ELR (cell line): ENCODE measurements around the gene PLA2G2A.
A peak's percentile ranks its signal among the peaks of the same experiment; 100 is the strongest.
"Not testable (repeated sequence)": the region's sequence is repeated elsewhere in the genome, so short reads cannot be mapped to it uniquely, and the experiment has no call there.

Source experiments
- DNase-seq: peaks from one replicate; pipeline ENCODE4 v3.0.0-alpha.2; 2015; ENCODE audit warnings: low read depth

PLA2G2A gene, protein sequence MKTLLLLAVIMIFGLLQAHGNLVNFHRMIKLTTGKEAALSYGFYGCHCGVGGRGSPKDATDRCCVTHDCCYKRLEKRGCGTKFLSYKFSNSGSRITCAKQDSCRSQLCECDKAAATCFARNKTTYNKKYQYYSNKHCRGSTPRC

DNA sequence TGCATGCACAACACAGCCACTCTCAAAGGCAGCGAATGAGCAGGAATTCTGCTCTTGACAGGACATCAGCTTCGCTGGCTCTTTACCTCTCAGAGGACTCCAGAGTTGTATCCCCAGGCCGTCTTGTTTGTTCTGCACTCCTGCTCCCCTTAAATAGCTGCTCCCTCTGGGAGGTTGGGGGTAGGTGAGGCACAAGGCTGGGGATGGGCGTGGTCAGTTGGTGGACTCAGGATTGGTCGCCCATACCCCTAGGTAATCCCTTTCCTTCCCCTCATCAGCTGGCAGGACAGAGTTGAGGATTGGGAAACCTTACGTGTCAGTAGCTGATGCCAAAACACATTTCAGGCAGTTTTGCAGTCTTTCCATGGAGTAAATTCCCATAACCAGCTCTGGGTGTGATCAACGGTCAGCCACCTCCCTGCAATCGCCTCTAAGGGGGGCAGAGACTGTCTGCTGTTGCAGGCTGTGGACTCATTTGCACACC is at the start of gene PLA2G2A:
Gene PLA2G2A (minus strand): TSS at position 125 of the 484 bp plus-strand sequence. CDS start 845 bp downstream, outside the sequence.
- DNase-seq, result no peak

DNA sequence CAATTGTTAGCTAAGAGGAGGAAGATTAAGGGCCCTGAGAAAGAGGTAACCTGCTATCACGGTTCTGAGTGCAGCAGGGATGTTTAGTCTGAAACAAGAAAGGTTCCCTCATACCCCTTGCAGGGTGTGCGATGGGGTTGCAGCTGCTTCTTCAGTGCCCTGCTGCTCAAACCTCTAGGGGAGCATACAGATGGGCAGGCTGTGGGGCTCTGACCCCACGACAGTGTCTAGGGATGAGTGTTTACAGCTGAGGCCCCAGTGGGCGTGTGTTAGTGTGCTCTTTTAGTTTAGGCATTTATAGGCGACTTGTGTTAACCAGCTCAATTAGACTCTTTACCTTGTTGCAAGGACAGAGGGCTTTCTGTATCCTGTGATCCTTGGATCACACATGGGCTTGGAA is 49.3 kb upstream of the PLA2G2A start:
- no peak for DNase-seq

DNA sequence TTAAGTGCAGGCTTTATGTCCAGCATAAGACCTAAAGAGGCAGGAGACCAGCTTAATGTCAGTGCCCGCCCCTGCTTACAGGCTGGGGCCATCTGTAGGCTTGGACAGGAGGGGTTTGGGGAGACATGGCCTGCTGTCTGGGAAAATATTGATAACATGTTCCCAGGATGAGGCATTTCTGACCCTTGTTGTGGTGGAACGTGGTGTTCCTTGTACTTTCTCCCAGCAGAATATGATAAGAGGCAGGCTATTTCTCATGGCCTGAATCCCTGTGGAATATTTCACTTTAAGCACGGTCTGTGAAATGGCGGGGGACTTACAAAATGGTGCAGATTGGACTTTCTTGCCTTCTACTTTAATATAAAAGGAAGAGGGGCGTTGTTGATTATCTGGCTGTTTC is 48.7 kb upstream of the PLA2G2A start:
- no peak for DNase-seq

DNA sequence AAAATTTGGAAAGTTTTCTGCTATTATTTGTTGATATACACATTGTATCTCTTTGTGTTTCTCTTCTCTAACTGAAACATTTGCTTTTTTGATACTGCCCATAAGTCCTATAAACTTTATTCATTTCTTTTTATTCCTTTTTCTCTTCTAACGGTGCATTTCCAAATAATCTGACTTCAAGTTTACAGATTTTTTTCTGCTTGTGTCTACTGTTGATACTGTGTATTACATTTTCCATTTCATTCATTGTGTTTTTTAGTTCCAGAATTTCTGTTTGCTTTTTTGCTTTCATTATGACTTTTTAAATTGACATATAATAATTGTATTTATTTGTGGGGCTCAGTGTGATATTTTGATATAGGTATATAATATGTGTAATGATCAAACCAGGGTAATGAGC is 38.3 kb upstream of the PLA2G2A start:
- no peak for DNase-seq

DNA sequence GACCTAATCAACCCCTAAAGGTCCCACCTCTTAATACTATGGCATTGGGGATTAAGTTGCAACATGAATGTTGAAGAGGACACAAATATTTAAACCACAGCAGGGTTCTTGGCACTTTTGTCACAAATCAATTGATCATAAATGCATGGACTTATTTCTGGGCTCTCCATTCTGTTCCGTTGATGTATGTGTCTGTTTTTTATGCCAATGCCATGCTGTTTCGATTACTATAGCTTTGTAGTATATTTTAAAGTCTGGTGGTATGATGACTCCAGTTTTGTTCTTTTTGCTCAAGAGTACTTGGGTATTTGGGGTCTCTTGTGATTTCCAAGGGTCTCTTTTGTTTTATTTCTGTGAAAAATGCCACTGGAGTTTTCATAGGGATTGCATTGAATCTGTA is 34.7 kb upstream of the PLA2G2A start:
- DNase-seq, result no peak

DNA sequence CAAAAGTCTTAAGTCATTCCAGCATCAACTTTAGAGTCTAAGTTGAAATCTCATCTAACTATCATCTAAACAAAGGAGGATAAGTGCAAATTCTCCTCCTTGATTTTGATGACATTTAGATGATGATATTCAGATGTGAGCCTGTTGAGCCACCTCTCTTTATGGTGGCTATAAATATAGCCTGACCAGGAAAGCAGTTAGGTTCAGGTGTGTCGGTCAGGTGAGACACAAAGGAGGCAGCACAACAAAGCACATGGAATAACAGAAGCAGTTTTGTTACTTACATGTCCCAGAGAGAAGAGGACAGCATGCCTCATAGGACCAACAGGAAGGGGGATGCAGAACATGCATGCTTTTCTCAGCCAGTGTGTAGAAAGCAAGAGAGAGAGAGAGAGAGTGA is 30.6 kb upstream of the PLA2G2A start:
- no peak for DNase-seq

DNA sequence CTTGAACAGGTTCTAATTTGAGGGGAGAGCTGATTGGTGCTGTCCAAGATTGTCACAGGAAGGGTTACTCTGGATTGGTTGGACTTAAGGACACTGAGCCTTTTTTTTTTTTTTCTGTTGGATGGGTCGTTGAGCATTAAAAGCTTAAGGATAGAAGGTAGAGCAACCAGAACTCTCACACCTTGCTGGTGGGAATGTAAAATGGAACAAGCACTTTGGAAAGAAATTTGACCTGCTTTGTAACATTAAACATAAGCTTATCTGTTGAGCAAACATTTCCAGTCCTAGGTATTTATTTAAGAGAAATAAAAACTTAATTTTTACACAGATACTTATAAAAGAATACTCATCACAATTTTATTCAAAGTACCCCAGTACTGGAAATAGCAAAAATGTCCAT is 29.8 kb upstream of the PLA2G2A start:
- DNase-seq, result no peak

DNA sequence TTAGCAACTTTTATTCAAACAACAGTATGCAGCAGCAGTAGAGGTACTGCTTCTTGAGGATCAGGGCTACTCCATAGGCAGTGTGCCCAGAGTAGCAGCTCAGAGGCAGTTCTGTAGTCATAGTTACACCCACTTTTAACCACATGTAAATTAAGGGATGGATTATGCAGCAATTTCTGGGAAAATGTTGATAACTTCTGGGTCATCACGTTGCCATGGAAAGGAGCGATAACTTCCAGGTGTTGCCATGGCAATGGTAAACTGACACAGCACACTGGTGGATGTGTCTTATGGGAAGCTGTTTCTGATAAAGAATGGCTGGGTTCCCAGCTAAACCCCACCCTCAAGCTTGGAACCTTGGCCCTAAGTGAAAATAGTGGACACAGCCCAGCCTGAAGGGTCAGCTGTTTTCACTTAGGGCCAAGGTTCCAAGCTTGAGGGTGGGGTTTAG is 29.0 kb upstream of the PLA2G2A start:
- no peak for DNase-seq

DNA sequence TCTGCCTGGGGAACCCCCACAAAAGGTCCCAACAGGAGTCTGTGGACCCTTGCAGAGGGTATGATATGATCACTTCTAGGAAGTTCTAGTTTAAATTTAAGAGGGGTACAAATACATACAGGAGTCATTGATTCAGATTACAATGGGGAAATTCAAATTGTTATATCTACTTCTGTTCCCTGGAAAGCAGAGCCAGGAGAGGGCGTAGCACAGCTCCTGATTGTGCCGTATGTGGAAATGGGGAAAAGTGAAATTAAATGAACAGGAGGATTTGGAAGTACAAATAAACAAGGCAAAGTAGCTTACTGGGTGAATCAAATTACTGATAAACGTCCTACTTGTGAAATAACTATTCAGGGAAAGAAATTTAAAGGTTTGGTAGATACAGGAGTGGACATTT is 19.4 kb upstream of the PLA2G2A start:
- peak; percentile 2 for DNase-seq

DNA sequence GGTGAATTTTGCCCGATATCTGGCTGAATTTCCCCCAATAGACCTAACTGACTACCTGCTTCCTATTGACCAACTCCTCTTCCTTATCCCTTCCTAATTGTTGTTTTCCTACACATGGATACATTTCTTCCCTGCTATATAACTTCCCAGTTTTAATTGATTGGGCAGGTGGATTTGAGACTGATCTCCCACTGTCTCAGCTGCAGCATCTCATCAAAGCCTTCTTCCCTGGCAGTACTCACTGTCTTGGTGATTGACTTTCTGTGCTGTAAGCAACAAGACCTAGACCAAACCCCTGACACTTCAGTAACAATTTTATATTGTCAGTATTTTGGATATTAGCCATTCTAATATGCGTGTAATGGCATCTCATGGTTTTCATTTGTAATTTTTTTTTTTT is 11.3 kb upstream of the PLA2G2A start:
- no peak for DNase-seq

DNA sequence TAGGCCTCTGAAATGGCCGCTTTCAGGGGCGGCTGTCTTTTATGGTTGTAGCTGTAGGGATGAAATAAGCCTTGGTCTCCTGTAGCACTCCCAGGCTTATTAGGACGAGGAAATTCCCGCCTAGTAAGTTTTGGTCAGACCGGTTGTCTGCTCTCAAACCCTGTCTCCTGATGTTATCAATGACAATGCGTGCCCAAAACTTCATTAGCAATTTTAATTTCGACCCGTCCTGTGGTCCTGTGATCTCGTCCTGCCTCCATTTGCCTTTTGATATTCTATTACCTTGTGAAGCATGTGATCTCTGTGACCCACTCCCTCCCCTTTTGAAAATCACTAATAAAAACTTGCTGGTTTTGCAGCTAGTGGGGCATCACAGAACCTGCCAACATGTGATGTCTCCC is 10.8 kb upstream of the PLA2G2A start:
- DNase-seq, result not testable (repeated sequence)

DNA sequence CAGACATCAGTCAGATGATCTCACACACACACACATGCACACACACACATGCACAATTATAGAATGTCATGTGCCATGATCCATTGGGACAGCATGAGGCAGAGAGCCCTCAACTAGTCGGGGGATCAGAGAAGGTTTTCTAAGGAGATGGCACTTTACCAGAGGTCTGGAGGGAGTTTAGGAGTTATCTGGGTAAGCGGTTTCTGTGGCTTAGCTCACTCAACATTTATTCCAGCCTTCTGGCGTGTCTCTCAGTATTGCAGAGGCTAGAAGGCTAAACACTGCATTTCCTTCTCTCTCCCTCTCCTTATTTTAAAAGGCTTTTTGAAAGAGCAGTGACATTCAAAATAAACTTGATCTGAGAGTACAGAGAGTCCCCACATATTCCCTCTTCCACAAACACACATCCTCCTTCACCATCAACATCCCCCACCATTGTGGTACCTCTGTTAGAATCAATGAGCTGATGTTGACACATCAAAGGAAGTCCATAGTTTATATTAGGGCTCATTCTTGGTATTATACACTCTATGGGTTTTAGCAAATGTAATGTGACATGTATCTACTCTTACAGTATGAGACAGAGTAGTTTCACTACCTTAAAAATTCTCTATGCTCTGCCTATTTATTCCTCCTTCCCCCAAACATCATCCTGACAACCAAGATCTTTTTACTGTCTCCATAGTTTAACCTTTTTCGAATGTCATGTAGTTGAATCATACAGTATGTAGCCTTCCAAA is 9.0 kb upstream of the PLA2G2A start:
- DNase-seq, result no peak

DNA sequence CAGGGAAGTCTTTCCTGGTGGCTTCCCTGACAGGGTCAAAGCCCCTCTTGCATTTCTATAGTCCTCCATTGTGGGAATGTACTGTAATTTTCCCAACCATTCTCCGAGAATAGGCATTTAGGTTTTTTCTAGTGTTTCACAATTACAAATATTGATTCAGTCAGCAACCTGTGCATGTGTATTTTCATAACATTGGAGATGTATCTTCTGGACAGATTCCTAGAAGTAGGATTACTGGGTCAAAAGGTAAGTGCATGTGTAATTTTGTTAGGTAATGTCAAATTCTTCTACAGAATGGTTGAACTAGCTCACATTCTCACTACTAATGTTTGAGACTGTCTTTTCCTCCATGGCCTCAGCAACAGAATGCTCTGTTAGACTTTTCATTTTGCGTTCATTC is 8.3 kb upstream of the PLA2G2A start:
- no peak for DNase-seq

DNA sequence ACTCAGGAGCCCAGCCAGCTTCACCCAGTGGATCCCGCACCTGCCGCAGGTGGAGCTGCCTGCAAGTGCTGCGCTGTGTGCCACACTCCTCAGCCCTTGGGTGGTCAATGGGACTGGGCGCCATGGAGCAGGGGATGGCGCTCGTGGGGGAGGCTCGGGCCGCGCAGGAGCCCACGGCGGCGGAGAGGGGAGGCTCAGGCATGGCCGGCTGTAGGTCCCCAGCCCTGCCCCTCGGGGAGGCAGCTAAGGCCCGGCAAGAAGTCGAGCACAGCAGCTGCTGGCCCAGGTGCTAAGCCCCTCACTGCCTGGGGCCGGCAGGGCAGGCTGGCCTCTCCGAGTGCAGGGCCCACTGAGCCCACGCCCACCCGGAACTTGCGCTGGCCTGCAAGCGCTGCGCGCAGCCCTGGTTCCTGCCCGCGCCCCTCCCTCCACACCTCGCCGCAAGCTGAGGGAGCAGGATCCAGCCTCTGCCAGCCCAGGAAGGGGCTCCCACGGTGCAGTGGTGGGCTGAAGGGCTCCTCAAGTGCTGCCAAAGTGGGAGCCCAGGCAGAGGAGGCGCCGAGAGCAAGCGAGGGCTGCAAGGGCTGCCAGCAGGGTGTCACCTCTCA is 5.1 kb upstream of the PLA2G2A start:
- not testable (repeated sequence) for DNase-seq

DNA sequence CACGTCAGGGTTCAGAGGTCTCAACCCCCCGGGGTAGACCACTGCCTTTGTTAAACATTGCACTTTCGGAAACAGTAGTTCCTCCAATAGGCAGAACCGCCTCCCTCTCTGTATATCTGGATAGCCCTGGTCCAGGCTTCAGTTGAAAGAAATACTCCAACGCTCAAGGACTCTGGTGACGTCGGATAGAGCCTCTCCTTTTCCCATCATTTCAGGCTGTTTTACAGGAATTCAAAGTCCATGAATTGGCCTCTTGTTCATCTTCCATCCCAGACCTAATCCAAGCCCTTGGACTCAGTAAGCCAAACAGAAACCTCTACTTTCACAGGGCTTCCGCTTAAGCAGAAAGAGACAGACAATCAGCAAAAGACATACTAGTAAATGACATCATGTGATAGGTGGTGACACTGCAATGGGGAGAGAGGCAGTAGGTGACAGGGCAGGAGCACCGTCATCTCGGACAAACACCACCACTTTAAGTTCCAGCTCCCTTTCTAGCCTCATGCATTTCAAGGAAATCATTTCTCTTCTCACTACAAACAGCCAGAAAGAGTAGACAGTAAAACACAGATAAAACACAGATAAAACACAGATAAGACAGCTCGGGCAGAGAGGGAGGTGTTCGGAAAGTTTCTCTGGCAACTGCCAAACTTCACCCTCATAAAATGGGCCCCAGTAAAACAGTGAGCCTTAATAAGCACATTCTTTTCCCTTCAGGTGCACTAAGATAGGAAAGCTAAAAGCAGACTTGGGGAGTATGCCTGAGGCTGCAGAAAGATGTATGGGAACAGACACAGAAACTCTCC is 2.3 kb upstream of the PLA2G2A start:
- DNase-seq, result no peak

DNA sequence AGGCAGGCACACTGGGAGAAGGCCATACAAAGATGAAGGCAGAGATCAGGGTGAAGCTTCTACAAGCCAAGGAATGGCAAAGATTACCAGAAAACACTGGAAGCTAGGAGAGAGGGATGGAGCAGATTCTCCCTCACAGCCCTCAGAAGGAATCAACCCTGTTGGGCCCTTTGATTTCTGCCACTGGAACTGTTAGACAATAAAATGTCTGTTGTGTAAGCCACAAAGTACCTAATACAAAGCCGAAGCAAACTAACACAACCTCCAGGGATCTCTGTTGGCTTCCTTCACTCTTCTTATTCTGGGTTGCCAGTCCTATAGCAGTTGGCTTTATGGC is 1.7 kb upstream of the PLA2G2A start:
- DNase-seq, result no peak

DNA sequence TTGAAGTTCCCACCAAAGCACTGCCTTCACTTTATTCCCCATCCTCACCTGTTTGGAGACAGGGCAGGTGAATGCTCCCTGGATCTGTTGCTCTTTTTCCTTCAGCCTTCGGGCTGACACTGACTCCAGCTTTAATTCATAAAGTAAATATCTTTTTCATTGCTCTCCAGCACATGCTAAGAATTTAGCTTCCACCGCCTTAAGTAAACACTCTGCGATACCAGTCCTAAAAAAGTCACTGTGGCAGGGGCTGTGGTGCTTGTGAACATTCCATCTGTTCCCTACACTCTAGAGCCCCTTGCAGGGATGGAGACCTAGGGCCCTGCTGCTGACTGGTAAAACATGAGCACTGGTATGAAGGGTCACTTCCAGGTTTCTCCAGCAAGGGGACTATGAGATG is 896 bp upstream of the PLA2G2A start:
- DNase-seq, result no peak

DNA sequence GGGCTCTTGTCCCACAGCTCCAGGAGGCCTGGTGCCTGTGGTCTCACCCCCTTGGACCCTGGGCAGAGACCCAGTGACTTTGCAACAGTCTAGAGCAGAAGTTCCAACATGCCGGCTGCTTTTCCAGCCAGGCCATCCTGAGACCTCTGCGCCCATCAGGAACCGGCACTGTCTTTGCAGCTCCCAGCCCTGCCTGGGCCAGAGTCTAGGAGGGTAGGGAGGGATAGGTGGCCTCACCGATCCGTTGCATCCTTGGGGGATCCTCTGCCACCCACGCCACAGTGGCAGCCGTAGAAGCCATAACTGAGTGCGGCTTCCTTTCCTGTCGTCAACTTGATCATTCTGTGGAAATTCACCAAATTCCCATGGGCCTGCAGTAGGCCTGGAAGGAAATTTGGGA is 1.3 kb downstream of the PLA2G2A start:
- no peak for DNase-seq

DNA sequence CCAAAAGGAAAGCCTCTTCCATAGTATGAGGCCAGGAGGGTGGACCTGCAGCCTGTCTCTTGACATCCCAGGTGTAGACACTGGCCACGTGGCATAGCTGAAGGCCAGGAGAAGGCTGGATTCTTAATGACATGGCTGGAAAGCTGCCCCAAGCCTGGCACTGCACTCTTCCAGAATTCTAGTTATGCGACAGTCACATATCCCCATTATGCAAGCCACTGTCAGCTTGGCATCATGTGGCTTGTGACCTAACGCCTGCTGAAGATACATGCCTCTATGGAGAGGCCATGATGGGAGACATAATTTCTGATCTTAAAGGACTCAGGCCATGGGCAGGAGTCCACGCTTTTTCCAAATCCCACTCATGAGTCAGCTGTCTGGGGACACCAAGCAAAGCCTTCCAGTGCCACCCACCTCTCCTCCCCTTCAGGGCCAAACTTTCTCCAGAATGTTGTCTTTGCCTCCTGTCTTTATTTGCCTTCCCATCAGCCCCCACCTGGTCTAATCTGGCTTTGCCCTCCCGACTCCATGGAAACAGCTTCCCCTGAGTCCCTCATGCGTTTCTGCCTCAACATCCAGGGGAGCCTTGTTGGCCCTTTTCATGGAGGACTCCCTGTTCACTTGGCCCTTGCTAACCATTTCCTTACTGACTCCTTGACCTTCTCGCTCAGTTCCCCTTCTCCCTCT is 3.0 kb downstream of the PLA2G2A start:
- DNase-seq, result no peak

DNA sequence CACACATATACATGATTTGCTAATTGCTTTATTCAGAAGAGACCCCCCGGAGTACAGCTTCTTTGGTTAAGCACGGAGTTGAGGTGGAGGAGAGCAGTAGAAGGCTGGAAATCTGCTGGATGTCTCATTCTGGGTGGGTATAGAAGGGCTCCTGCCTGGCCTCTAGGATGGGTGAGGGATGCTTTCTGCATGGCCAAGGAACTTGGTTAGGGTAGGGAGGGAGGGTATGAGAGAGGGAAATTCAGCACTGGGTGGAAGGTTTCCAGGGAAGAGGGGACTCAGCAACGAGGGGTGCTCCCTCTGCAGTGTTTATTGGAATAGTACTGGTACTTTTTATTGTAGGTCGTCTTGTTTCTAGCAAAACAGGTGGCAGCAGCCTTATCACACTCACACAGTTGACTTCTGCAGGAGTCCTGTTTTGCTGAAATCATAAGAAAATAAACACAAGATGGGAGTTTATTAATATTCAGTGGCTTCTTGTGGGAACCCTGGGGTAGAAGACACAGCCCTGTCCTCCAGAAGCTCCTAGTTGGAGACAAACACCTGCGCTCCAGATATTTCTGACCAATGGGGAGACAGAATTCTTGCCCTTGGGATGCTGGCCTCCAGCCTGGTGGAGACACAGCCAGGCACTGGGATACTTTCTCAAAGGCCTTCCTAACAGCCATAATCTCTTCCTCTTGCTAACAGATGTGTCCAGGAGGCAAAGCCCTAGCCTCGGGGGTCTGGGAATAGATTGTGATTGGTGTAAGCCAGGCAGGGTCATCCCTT is 3.8 kb downstream of the PLA2G2A start:
- DNase-seq, result no peak

DNA sequence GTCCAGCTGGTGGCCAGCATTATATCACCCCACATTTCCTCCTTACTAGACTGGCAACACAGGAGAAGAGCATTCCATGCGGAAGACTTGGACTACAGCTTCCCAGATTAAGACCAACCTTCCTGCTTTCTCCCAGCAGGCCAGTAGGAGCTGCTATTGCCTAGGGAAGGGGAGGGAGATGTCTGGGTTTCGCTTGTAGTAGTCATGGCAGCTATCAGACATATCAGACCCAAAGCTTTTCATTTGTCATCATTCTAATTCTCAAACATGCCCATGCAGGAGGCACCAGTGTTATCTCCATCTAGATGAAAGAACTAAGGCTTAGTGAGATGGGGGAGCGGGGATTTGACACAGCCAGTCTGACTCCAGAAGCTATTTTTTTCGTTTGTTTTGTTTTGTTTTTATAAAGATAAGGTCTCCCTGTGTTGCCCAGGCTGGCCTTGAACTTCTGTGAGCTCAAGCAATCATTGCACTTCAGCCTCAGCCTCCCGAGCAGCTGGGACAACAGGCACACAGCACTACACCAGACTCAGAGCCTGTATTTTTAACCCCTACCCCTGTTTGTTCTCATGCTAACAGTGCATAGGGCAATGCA is 4.5 kb downstream of the PLA2G2A start:
- DNase-seq, result peak; percentile 71
